Sigmoid colon (tissue), 4 donors: ENCODE data around the gene ARHGAP18.

ENCODE experiments used
- EP300 ChIP-seq, 4 donors: sonication (generic); formaldehyde crosslinking; IDR thresholded peaks; one replicate each; pipeline ENCODE4 v1.6.1; 2017; ENCODE audit warnings: antibody characterized with exemption in 4 of 4
- POLR2A ChIP-seq, 2 donors: fragments of 450-650 bp; IDR thresholded peaks; one replicate each; pipeline ENCODE4 v1.6.1; 2016; ENCODE audit warnings: antibody characterized with exemption in 2 of 2, mild to moderate bottlenecking in 2 of 2, moderate library complexity in 2 of 2
- POLR2AphosphoS5 ChIP-seq, 4 donors: sonication (generic); formaldehyde crosslinking; IDR thresholded peaks; one replicate each; pipeline ENCODE4 v1.6.1; 2017; ENCODE audit warnings: antibody characterized with exemption in 4 of 4
- TF ChIP-seq, protein P1 (sequence below), 4 experiments: fragments of 450-650 bp in 3 of 4; fragments of 200-600 bp in 1 of 4; IDR thresholded peaks; one replicate each; pipeline ENCODE4 v1.5.1; 2016 to 2019; ENCODE audit warnings: antibody characterized with exemption in 4 of 4, mild to moderate bottlenecking in 3 of 4, moderate library complexity in 2 of 4

DNA sequence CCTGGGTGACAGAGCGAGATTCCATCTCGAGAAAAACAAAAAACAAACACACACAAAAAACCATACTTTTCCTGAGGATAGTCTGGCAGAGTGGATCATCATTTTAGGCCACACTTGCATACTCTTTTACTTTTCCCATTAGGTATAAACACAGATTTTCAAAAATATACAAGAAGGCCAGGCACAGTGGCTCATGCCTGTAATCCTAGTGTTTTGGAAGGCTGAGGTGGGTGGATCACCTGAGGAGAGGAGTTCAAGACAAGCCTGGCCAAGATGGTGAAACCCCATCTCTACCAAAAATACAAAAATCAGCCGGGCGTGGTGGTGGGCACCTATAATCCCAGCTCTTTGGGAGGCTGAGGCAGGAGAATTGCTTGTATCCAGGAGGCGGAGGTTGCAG is 85.5 kb downstream of the ARHGAP18 start:
- TF ChIP-seq, protein P1, sequence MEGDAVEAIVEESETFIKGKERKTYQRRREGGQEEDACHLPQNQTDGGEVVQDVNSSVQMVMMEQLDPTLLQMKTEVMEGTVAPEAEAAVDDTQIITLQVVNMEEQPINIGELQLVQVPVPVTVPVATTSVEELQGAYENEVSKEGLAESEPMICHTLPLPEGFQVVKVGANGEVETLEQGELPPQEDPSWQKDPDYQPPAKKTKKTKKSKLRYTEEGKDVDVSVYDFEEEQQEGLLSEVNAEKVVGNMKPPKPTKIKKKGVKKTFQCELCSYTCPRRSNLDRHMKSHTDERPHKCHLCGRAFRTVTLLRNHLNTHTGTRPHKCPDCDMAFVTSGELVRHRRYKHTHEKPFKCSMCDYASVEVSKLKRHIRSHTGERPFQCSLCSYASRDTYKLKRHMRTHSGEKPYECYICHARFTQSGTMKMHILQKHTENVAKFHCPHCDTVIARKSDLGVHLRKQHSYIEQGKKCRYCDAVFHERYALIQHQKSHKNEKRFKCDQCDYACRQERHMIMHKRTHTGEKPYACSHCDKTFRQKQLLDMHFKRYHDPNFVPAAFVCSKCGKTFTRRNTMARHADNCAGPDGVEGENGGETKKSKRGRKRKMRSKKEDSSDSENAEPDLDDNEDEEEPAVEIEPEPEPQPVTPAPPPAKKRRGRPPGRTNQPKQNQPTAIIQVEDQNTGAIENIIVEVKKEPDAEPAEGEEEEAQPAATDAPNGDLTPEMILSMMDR (IDR thresholded peaks at IDR 0.05) = no peak
- TF ChIP-seq EP300 (IDR thresholded peaks at IDR 0.05) = no peak
- TF ChIP-seq POLR2AphosphoS5 (IDR thresholded peaks at IDR 0.05) = no peak
- no peak for TF ChIP-seq POLR2A (IDR thresholded peaks at IDR 0.05)
